HepG2 (cell line): ENCODE measurements around the gene TACC3. TPM values are rescaled to one million over a fixed set of nuclear protein-coding genes. Genes with fewer than 3 reads are reported as not detected.

ENCODE experiments used
- AGO1 ChIP-seq: fragments of 200-400 bp; formaldehyde crosslinking; IDR thresholded peaks from 2 replicates; pipeline ENCODE4 v1.6.1; 2017; ENCODE audit warnings: mild to moderate bottlenecking, low read depth, low read length, moderate library complexity; ENCODE audit not compliant: poor library complexity, severe bottlenecking
- ATF1 ChIP-seq: IDR thresholded peaks from 2 replicates; pipeline ENCODE4 v1.6.1; 2016; ENCODE audit warnings: mild to moderate bottlenecking, control low read depth
- ISX ChIP-seq: sonication (generic); formaldehyde crosslinking; conservative IDR thresholded peaks from 2 replicates; pipeline ENCODE4 v1.5.0; 2020; ENCODE audit warnings: missing genetic modification reagents
- JUN ChIP-seq: sonication (generic); formaldehyde crosslinking; IDR thresholded peaks from 2 replicates; pipeline ENCODE4 v1.4.0; 2020; ENCODE audit warnings: mild to moderate bottlenecking, missing genetic modification reagents
- KDM2A ChIP-seq: sonication (generic); formaldehyde crosslinking; IDR thresholded peaks from 2 replicates; pipeline ENCODE4 v1.4.0; 2020; ENCODE audit warnings: low read depth, missing genetic modification reagents, borderline replicate concordance
- KLF6 ChIP-seq: IDR thresholded peaks from 2 replicates; pipeline ENCODE4 v1.8.0; 2016; ENCODE audit warnings: missing biosample characterization, missing genetic modification reagents
- KMT2A ChIP-seq: sonication (generic); formaldehyde crosslinking; IDR thresholded peaks from 2 replicates; pipeline ENCODE4 v1.4.0; 2020; ENCODE audit warnings: missing genetic modification reagents
- MNT ChIP-seq: fragments of 450-650 bp; IDR thresholded peaks from 2 replicates; pipeline ENCODE4 v1.6.1; 2016
- MTERF4 ChIP-seq: sonication (generic); formaldehyde crosslinking; IDR thresholded peaks from 2 replicates; pipeline ENCODE4 v1.8.0; 2023; ENCODE audit warnings: mild to moderate bottlenecking, missing genetic modification reagents
- NR2C2 ChIP-seq: sonication (generic); formaldehyde crosslinking; IDR thresholded peaks from 2 replicates; pipeline ENCODE4 v1.4.0; 2020; ENCODE audit warnings: missing genetic modification reagents, mild to moderate bottlenecking, moderate library complexity, borderline replicate concordance
- POGZ ChIP-seq: sonication (generic); formaldehyde crosslinking; IDR thresholded peaks from 2 replicates; pipeline ENCODE4 v1.4.0; 2020; ENCODE audit warnings: mild to moderate bottlenecking, missing genetic modification reagents
- RFX5 ChIP-seq: IDR thresholded peaks from 2 replicates; pipeline ENCODE4 v1.6.1; 2011; ENCODE audit warnings: low read depth, low read length, improper control_type of control experiment
- RNF2 ChIP-seq: fragments of 450-650 bp; conservative IDR thresholded peaks from 2 replicates; pipeline ENCODE4 v1.6.1; 2016; ENCODE audit warnings: low read depth
- SATB2 ChIP-seq: sonication (generic); formaldehyde crosslinking; IDR thresholded peaks from 2 replicates; pipeline ENCODE4 v1.5.0; 2020; ENCODE audit warnings: missing genetic modification reagents
- SRSF4 ChIP-seq: fragments of 200-400 bp; formaldehyde crosslinking; IDR thresholded peaks from one replicate; pipeline ENCODE4 v1.6.1; 2018; ENCODE audit warnings: mild to moderate bottlenecking, low read depth, low read length, moderate library complexity; ENCODE audit not compliant: poor library complexity, severe bottlenecking
- TSC22D2 ChIP-seq: sonication (generic); formaldehyde crosslinking; IDR thresholded peaks from 2 replicates; pipeline ENCODE4 v1.5.1; 2020; ENCODE audit warnings: missing genetic modification reagents, mild to moderate bottlenecking, borderline replicate concordance
- ZNF362 ChIP-seq: sonication (generic); formaldehyde crosslinking; IDR thresholded peaks from 2 replicates; pipeline ENCODE4 v1.4.0; 2020; ENCODE audit warnings: missing genetic modification reagents, mild to moderate bottlenecking, borderline replicate concordance
- ZNF615 ChIP-seq: sonication (generic); formaldehyde crosslinking; IDR thresholded peaks from 2 replicates; pipeline ENCODE4 v1.5.0; 2020; ENCODE audit warnings: mild to moderate bottlenecking, missing genetic modification reagents, borderline replicate concordance
- polyA plus RNA-seq, 8 experiments: library from polyadenylated mRNA; depleted of rRNA in 3 of 8; stranded (reverse) in 7 of 8; unstranded in 1 of 8; fragments of >200 nt; fragmentation: Illumina TruSeq in 4 of 8; extraction: Trizol in 4 of 8; gene quantifications; 2 replicates each; pipeline versions ENCODE4 v1.2.1 to v1.2.3, GENCODE V29; 2011 to 2016; ENCODE audit warnings: low read depth in 4 of 8, missing spikeins in 1 of 8, mixed read lengths in 1 of 8; ENCODE audit not compliant: insufficient read depth in 1 of 8
- total RNA-seq, 5 experiments: library from RNA; depleted of rRNA; stranded (reverse); fragments of >200 nt; fragmentation: Illumina TruSeq; extraction: Trizol; gene quantifications; 2 replicates each; pipeline ENCODE4 v1.2.3, GENCODE V29; 2016; ENCODE audit warnings: low read depth in 1 of 5
- TF ChIP-seq, protein P1 (sequence below): sonication (generic); formaldehyde crosslinking; conservative IDR thresholded peaks from 2 replicates; pipeline ENCODE4 v1.8.0; 2022; ENCODE audit warnings: mild to moderate bottlenecking, moderate library complexity, missing genetic modification reagents
- TF ChIP-seq, protein P2 (sequence below), 2 experiments: sonication (generic) in 1 of 2; formaldehyde crosslinking in 1 of 2; IDR thresholded peaks; 2 replicates each; pipeline versions ENCODE4 v1.5.1 to v1.6.1; 2011 to 2020; ENCODE audit warnings: borderline replicate concordance in 1 of 2, low read depth in 1 of 2, low read length in 1 of 2, mild to moderate bottlenecking in 1 of 2, missing genetic modification reagents in 1 of 2, moderate library complexity in 1 of 2

The TACC3 gene
- total and polyA plus RNA-seq, 2 of the 13 experiments (the other 11 are each of a cell fraction or from before 2014, with no cell fraction given) = 20.3 to 21.2 TPM

GRCh38 chr4:1766106-1767060 is 45.1 kb downstream of the TACC3 start (continued):
- TF ChIP-seq, protein P1, sequence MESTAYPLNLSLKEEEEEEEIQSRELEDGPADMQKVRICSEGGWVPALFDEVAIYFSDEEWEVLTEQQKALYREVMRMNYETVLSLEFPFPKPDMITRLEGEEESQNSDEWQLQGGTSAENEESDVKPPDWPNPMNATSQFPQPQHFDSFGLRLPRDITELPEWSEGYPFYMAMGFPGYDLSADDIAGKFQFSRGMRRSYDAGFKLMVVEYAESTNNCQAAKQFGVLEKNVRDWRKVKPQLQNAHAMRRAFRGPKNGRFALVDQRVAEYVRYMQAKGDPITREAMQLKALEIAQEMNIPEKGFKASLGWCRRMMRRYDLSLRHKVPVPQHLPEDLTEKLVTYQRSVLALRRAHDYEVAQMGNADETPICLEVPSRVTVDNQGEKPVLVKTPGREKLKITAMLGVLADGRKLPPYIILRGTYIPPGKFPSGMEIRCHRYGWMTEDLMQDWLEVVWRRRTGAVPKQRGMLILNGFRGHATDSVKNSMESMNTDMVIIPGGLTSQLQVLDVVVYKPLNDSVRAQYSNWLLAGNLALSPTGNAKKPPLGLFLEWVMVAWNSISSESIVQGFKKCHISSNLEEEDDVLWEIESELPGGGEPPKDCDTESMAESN (CRISPR knock-in tag) = peak; percentile 63; the same call in 1 of the 2 replicates
- TF ChIP-seq ZNF615 (CRISPR knock-in tag) = 0 out of 2 replicates have a peak, but pooled peaks have one; percentile 34
- no peak for TF ChIP-seq SATB2 (CRISPR knock-in tag)
- TF ChIP-seq RFX5 = no peak
- peak; percentile 96 for TF ChIP-seq AGO1
- TF ChIP-seq SRSF4 = no peak
- TF ChIP-seq ATF1 = no peak
- no peak for TF ChIP-seq MNT
- no peak for TF ChIP-seq ZNF362 (CRISPR knock-in tag)
- TF ChIP-seq KLF6 (CRISPR knock-in tag) = no peak
- TF ChIP-seq KDM2A (CRISPR knock-in tag) = peak; percentile 76
- no peak; the same call in 1 of the 2 replicates for TF ChIP-seq RNF2
- TF ChIP-seq MTERF4 = no peak
- TF ChIP-seq NR2C2 = peak; percentile 45; the same call in 1 of the 2 replicates
- no peak for TF ChIP-seq ISX
- TF ChIP-seq JUN (CRISPR knock-in tag) = no peak
- TF ChIP-seq, protein P2, sequence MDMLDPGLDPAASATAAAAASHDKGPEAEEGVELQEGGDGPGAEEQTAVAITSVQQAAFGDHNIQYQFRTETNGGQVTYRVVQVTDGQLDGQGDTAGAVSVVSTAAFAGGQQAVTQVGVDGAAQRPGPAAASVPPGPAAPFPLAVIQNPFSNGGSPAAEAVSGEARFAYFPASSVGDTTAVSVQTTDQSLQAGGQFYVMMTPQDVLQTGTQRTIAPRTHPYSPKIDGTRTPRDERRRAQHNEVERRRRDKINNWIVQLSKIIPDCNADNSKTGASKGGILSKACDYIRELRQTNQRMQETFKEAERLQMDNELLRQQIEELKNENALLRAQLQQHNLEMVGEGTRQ (IDR thresholded peaks at IDR 0.05; ENCODE audit: low read depth, low read length) = no peak
- TF ChIP-seq, protein P2 (CRISPR knock-in tag; IDR thresholded peaks at IDR 0.05; ENCODE audit: borderline replicate concordance) = peak; percentile 4; the same call in 1 of the 2 replicates
- 0 out of 2 replicates have a peak, but pooled peaks have one; percentile 32 for TF ChIP-seq TSC22D2 (CRISPR knock-in tag)
- TF ChIP-seq KMT2A (CRISPR knock-in tag) = no peak
- TF ChIP-seq POGZ = no peak; the same call in 1 of the 2 replicates
